Smooth muscle cell (in vitro differentiated cells): Measurements from ENCODE around the gene LBP. TPM values are rescaled to one million over a fixed set of nuclear protein-coding genes. Genes with fewer than 3 reads are reported as not detected.

Experiments used
- DNase-seq: peaks from one replicate; lab custom pipeline; 2025; ENCODE audit not compliant: unreplicated experiment; lab: John Stamatoyannopoulos, UW
- H2AFZ ChIP-seq: fragments of 200-600 bp; sonication (generic); 2 replicates; pipeline ENCODE4 v1.6.0; 2016; ENCODE audit warnings: antibody characterized with exemption, low read depth, mild to moderate bottlenecking
- H3F3A ChIP-seq: fragments of 200-600 bp; sonication (generic); 2 replicates; pipeline ENCODE4 v1.6.0; 2017; ENCODE audit warnings: antibody characterized with exemption, low read depth
- H3K27ac ChIP-seq: fragments of 200-600 bp; sonication (generic); 2 replicates; pipeline ENCODE4 v1.5.1; 2016; ENCODE audit warnings: low read depth, mild to moderate bottlenecking
- H3K27me3 ChIP-seq: fragments of 200-600 bp; sonication (generic); 2 replicates; pipeline ENCODE4 v1.6.1; 2016; ENCODE audit warnings: low read depth, mild to moderate bottlenecking
- H3K36me3 ChIP-seq: fragments of 200-600 bp; sonication (generic); 2 replicates; pipeline ENCODE4 v1.5.1; 2016; ENCODE audit warnings: low read depth
- H3K4me1 ChIP-seq: fragments of 200-600 bp; sonication (generic); 2 replicates; pipeline ENCODE4 v1.5.1; 2016; ENCODE audit warnings: low read depth
- H3K4me2 ChIP-seq: fragments of 200-600 bp; sonication (generic); 2 replicates; pipeline ENCODE4 v1.6.0; 2016; ENCODE audit warnings: mild to moderate bottlenecking
- H3K4me3 ChIP-seq: fragments of 200-600 bp; sonication (generic); 2 replicates; pipeline ENCODE4 v1.5.1; 2016; ENCODE audit warnings: mild to moderate bottlenecking
- H3K79me2 ChIP-seq: fragments of 200-600 bp; sonication (generic); 2 replicates; pipeline ENCODE4 v1.6.0; 2016; ENCODE audit warnings: low read depth, mild to moderate bottlenecking
- H3K9ac ChIP-seq: fragments of 200-600 bp; sonication (generic); 2 replicates; pipeline ENCODE4 v1.6.0; 2016; ENCODE audit warnings: low read depth
- H3K9me3 ChIP-seq: fragments of 200-600 bp; sonication (generic); replicated peaks from 2 replicates; pipeline ENCODE4 v1.5.1; 2016; ENCODE audit warnings: low read depth
- H4K20me1 ChIP-seq: fragments of 200-600 bp; sonication (generic); 2 replicates; pipeline ENCODE4 v1.6.0; 2016; ENCODE audit warnings: low read depth
- CTCF ChIP-seq: fragments of 200-600 bp; sonication (generic); IDR thresholded peaks from 2 replicates; pipeline ENCODE4 v1.5.1; 2017; ENCODE audit warnings: borderline replicate concordance, mild to moderate bottlenecking, antibody characterized with exemption; ENCODE audit not compliant: insufficient read depth, poor library complexity, severe bottlenecking
- WGBS: methylation state at CpG from one replicate; pipeline ENCODE4 v1.1.7; 2016; ENCODE audit warnings: low lambda C conversion rate; 5-methylcytosine and 5-hydroxymethylcytosine counted together
- polyA plus RNA-seq: library from polyadenylated mRNA; unstranded; fragments of >200 nt; fragmentation: Nextera tagmentation; extraction: Ambion mirVana; gene quantifications from 2 replicates; pipeline ENCODE4 v1.2.1, GENCODE V29; 2016
- total RNA-seq: library from RNA; depleted of rRNA; stranded (reverse); fragments of >200 nt; gene quantifications from 2 replicates; pipeline ENCODE4 v1.2.3, GENCODE V29; 2014

LBP gene
- total and polyA plus RNA-seq, 2 experiments from 2014 or later = not detected

- H3K9me3 ChIP-seq = no peaks in the 10 kb centered on the region
- peaks cover 10% of the 10 kb centered on the region for H3K4me1 ChIP-seq
- no peaks in the 10 kb centered on the region for H3K27me3 ChIP-seq
- no peaks in the 10 kb centered on the region for H4K20me1 ChIP-seq
- no peak overlapping the region for H3K9ac ChIP-seq
- DNase-seq = no peak
- H3K4me3 ChIP-seq = no peak overlapping the region
- 97% methylated on average over 4 of the region's 4 CpGs for WGBS
- H3K27ac ChIP-seq = no peak overlapping the region
- no peak overlapping the region for H3K4me2 ChIP-seq
- H3K36me3 ChIP-seq = no peaks in the 10 kb centered on the region
- TF ChIP-seq CTCF = no peak
- no peak overlapping the region for H2AFZ ChIP-seq
- H3F3A ChIP-seq = no peaks in the 10 kb centered on the region
- no peaks in the 10 kb centered on the region for H3K79me2 ChIP-seq
Observed at GRCh38 chr20:38346741-38347140, 459 bp downstream of the LBP start.

GRCh38 chr20:38349856-38350255, 3.6 kb downstream of the LBP start:
- WGBS = 91% methylated on average over 5 of the region's 5 CpGs
- no peaks in the 10 kb centered on the region for H3K9me3 ChIP-seq
- no peak for TF ChIP-seq CTCF

GRCh38 chr20:38350879-38351775, 4.8 kb downstream of the LBP start:
- no peak for DNase-seq
- Histone ChIP-seq H3K4me3 (no peak overlapping the region), H3K27ac (no peak overlapping the region), H3K4me1 (no peaks in the 10 kb centered on the region), H3K79me2 (no peaks in the 10 kb centered on the region), H3K9ac (no peak overlapping the region), H3F3A (no peaks in the 10 kb centered on the region), H3K36me3 (no peaks in the 10 kb centered on the region), H2AFZ (no peak overlapping the region), H4K20me1 (no peaks in the 10 kb centered on the region), H3K27me3 (no peaks in the 10 kb centered on the region), H3K9me3 (no peaks in the 10 kb centered on the region), H3K4me2 (no peak overlapping the region)
- no peak for TF ChIP-seq CTCF
- 80% methylated on average over 15 of the region's 15 CpGs for WGBS

More at GRCh38 chr20:38349856-38350255, 3.6 kb downstream of the LBP start:
- no peaks in the 10 kb centered on the region for H3K79me2 ChIP-seq
- H3K36me3 ChIP-seq = no peaks in the 10 kb centered on the region
- H2AFZ ChIP-seq = no peak overlapping the region
- H3K4me1 ChIP-seq = no peaks in the 10 kb centered on the region
- no peaks in the 10 kb centered on the region for H3F3A ChIP-seq
- H3K4me2 ChIP-seq = no peak overlapping the region
- H3K4me3 ChIP-seq = no peak overlapping the region
- no peak overlapping the region for H3K9ac ChIP-seq
- no peaks in the 10 kb centered on the region for H3K27me3 ChIP-seq
- H3K27ac ChIP-seq = no peak overlapping the region
- H4K20me1 ChIP-seq = no peaks in the 10 kb centered on the region
- no peak for DNase-seq
